T follicular helper cell (primary cell): ENCODE results near the gene GCNA.
A peak's percentile ranks its signal among the peaks of the same experiment; 100 is the strongest.

Source experiments
- DNase-seq: peaks from one replicate; pipeline ENCODE4 v3.0.0-alpha.2; 2020; ENCODE audit warnings: low read depth

The GCNA gene

DNA sequence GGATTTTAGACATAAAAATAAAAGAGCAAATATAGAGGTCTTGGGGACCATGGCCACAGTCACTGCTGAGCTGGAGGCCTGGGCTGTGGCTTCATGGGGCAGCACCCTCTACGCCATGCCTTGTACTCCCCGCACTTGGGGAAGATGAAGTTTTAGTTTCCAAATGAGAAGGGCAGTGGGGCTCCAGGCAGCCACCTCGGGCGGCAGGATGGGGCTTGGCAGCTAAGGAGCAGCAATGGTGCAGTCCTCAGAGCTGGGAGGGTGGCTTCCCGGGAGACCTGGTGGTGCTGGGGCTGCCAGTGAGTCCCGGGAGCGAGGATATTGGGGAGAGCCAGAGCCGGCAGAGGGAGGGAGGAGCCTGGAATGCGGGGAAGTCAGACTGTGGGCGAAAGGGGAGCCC is 37.7 kb downstream of the GCNA start:
- no peak for DNase-seq

- no peak for DNase-seq
Observed at GRCh38 chrX:71616672-71617529, 38.7 kb downstream of the GCNA start.

- no peak for DNase-seq
Observed at GRCh38 chrX:71617742-71618141, 39.5 kb downstream of the GCNA start.

GRCh38 chrX:71618303-71618721 is 40.1 kb downstream of the GCNA start, which contains the start of gene CXCR3:
TSS of gene CXCR3 (minus strand) at chrX:71618511. CDS start at chrX:71618449, 62 bp downstream.
- DNase-seq, result peak; percentile 19

GRCh38 chrX:71618787-71619186 is 40.5 kb downstream of the GCNA start:
- no peak for DNase-seq

DNA sequence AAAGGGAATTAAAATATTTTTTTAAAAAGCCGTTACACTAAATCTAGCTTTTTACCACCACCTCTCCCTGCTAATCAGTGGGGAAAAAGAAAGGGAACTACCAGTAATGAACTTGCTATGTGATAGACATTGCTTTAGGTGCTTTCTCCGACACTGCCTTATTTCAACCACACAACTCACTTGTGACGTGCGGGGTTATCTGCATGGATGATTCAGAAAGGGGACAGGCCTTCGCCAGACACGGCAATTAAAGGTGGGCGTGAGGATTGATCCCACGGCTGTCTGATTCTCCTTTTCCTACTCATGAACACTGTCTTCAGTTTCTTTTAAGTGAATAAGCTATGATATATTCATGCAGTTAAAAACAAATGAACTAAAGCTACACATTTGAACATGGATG is 41.0 kb downstream of the GCNA start:
- peak; percentile 35 for DNase-seq

DNA sequence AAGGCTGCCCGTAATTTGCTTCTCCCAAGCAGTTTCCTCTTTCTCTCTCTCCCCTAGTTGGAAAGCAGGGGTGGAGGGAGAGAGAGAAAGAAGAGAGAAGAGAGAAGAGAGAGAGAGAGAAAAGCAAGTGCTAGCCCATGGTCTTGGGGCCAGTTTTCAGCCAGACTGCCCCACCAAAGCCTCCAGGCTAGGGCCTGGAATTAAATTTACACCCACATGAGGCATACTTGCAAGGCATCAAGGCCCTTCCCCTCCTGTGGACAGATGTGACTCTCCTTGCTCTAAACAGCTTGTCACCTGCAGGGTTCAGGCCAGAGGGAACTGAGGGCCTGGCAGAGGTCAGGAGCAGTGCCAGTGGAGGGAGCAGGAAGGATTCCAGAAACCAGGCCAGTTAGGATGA is 41.7 kb downstream of the GCNA start:
- DNase-seq, result no peak

DNA sequence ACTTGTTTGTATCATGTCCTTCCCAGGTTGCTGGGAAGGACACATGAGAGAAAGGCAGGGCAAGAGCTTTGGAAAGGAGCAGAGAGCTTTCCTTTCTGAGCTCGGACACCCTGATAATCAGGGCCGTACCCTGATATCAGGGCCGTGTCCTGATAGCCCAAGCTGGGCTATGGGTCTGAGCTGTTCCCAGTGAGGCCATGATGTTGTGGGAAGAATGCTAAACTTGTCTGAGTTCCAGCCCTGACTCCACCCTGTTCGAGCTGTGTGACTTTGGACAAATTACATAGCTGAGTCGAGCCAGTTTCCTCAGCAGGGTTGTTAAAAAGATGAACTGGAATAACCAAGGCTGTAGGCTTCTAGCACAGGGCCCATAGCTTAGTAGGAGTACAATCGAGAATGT is 43.4 kb downstream of the GCNA start:
- DNase-seq, result no peak

GRCh38 chrX:71622032-71622575 is 43.9 kb downstream of the GCNA start:
- DNase-seq, result no peak

DNA sequence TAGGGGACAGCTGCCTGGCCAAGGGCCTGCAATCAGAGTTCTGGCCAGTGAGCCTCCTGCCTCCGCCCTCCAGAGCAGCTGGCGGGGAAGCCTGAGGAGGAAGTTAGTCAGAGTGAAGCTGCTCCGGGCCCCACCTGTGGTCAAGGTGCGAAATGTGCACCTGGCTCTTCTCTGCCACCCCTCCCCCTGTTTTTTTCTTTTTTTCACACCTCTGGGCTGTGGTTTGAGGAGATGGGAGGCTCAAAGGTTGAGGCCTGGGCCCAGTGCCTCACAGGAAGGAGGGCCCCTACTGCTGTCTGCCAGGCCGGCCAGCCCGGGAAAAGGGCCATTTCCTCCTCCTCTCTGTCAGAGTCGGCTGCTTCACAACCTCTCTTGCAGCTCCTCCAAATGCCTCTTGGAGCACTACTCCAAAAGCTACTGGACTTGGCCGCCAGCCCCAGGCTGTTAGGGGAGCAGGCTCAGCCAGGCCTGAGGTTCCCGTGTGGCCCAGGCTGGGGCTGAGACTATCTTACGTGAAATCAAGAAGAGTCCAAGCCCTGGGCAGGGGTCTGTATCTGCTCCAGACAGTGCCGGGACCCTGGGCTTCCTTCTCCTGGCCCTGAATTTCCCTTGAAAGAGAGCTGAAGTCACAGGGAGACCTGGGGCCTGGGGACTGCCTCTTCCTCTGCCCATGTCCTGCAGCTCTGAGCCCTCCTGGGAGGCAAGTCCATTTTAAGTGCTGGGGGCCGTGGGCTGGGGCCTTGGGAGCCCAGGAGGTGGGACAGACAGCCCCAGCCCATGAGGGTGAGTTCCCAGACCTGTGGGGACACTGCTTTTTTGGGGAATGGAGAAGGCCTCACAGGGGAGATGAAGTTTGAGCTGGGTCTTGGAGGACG is 44.6 kb downstream of the GCNA start:
- DNase-seq, result peak; percentile 48

GRCh38 chrX:71623714-71624113 is 45.5 kb downstream of the GCNA start:
- no peak for DNase-seq

GRCh38 chrX:71625471-71625870 is 47.2 kb downstream of the GCNA start:
- DNase-seq, result no peak

GRCh38 chrX:71626576-71626975 is 48.3 kb downstream of the GCNA start:
- DNase-seq, result no peak

DNA sequence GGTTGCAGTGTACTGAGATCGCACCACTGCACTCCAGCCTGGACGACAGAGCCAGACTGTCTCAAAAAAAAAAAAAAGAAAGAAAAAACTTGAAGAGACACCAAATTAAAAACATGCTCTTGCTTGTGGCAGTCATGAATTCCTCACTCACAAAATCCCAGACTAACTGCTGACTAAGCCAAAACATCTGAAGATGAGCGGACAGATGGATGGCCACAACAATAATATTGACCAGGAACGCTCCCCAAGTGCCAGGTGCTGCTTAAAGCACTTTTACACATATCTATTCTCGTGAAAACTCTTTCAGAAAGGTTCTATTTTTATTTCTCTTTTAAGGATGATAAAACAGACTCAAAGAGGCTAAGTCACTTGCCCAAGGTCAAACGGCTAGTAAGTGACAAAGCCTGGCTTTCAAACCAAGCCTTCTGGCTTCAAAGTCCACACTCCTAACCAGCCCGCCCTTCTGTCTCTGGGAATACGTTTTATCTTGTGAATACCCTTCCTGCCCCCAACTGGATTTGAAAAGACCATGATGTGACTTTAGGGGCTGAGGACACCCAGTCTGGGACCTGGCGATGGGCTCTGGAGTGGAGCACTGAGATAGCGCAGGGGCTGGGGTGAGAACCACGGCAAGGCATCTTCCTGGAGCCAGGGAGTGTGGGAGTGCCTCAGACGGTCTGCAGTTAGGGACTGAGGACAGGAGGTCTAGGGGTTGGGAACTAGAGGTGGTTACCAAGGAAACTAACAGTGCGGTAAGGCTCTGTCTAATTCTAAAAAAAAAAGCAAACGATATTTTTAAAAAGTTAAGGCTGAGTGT is 49.6 kb downstream of the GCNA start:
- no peak for DNase-seq

DNA sequence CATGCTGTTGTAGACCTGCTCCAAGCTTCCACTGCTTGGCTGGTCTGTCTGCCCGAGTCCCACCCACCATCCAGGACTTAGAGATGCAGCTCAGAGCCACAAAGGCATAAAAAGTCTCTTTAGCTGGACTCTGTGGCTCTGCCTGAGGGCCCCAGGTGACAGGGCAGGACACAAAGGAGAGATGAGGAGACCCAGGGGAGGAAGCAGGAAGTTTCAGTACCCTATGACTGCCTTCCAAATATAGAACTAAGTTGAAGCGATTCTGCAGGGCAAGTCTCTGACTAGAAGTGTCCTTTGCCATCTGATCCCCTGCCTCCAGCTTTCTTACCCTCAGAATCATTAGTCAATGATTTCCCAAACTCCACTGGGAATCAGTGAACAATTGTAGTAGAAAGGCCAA is 51.2 kb downstream of the GCNA start:
- no peak for DNase-seq

GRCh38 chrX:71632923-71633657 is 54.9 kb downstream of the GCNA start:
- DNase-seq, result no peak

GRCh38 chrX:71634366-71634765 is 56.1 kb downstream of the GCNA start:
- no peak for DNase-seq

DNA sequence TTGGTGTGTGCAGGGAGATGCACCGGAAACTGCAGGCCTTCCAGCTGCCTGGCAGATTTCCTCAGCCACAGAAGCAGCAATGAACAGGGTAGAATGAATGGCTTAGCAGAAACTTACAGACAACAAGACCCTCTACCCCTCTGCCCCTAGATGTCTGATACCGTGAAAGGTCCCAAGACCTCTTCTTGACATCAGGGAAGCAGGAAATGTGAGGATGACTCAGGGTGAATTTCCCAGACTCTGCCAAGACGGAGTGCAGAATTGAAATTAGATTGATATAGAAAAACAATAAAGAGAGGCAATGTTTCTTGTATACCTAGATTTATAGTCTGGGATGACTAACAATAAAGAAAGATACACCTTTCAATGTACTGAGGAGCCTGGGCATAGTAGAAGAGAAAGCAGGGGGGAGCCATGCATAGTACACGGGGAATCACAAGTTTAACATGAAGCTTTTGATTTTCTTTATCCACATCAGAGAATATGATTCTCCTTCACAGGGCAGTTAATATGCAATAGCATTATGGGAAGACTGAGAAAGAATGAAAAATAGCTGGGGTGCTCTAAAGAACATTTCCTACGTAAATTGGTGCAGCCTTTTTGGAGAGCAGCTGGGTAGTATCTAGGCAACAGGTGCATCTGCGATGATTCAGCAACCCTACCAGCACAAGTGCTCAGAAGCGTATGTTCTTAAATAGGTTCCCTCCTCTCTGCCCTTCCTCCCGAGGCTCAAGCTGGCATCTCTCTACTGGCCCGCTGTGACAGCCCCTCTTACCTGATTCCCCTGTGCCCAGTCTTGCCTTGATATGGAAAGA is 58.4 kb downstream of the GCNA start:
- DNase-seq, result no peak

DNA sequence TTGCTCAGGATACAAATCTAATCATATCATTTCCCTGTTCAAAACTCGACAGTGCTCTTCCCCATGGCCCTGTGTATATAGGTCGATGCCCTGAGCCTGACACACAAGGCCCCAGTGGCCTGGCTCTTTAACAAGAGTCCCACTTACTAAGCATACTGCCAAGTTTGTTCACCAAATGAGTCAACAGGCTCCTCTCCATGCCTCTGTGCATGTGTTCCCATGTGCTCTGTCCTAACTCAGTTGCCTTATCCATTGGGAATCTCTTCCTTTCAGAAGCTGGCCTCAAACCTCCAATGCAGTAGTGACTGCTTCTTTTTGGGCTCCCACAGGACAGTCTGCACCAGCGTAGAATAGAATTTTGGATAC is 59.0 kb downstream of the GCNA start:
- no peak for DNase-seq

DNA sequence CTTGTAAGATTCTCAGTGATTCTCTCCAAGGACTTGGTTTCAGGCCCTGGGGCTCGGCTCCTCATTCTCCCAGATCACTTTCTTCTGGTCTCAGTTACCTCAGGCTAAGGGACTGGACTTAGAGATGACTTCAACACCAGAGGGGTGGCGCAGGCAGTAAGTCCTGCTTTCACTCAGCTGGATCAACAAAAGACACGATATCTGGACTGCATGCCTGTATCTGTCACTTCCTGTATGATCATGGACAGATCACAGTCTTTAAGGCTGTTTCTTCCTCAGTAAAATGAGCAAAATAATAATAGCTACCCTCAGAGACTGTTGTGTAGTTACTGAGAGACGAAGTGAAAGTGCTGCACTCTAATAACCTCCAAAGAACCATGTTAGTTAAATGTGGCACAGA is 59.6 kb downstream of the GCNA start:
- DNase-seq, result no peak
